Measurements from ENCODE around the gene TSPAN5. TPM values are rescaled to one million over a fixed set of nuclear protein-coding genes. Genes with fewer than 3 reads are reported as not detected.

TSPAN5 gene
- total RNA-seq, 2 experiments from 2014 or later: 1.8 to 2.8 TPM

DNA sequence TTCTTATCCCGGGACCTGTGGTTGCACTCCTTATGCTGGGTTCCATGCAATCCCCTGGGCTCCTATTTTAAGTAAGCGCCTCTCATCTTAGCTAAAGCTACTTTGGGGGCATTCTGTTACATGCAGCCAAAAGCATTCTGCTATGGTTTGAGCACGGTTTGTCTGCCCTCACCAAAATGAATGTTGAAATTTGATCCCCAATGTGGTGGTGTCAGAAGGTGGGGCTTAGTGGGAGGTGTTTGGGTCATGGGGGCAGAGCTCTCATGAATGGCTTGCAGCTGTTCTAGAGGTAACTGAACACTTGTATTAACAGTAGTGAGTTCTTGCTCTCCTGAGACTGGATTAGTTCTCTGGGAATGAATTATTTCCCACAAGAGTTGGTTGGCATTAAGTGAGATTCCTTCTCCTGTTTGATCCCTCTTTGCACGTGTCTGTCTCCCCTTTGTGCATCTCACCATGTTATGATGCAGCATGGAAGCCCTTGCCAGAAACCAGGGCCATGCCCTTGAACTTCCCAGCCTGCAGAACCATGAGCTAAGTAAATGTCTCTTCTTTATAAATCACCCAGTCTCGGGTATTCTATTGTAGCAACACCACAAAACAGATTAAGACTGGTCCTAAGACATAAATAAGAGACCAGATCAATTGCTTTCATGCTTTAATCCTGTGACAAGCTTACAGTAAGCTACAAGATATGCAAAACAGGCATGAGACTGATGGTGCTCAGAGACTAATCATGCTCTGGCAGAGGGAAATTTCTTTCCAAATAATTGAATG lies 141.8 kb downstream of the TSPAN5 start:
- Histone ChIP-seq H3K27ac (ENCODE audit: low read depth in 1 of 2, low read length in 2 of 2) (no peak overlapping the region), H3K36me3 (ENCODE audit: insufficient read depth, low read length) (no peaks in the 10 kb centered on the region), H3K4me1 (ENCODE audit: insufficient read depth, low read length) (peaks cover 18% of the 10 kb centered on the region), H3K4me3 (ENCODE audit: low read length) (no peak overlapping the region), H3K27me3 (ENCODE audit: control insufficient read depth in 1 of 2, insufficient read depth in 2 of 2, low read length in 2 of 2) (no peaks in the 10 kb centered on the region), H3K9me3 (ENCODE audit: control insufficient read depth in 1 of 2, insufficient read depth in 1 of 2, low read length in 2 of 2) (no peaks in the 10 kb centered on the region)
- intact Hi-C loops (cut with DNase I, micrococcal nuclease): no loop called here
- Mint-ChIP-seq H3K4me1 (ENCODE audit: low read depth) (peaks cover 37% of the 10 kb centered on the region), H3K27ac (no peak overlapping the region), H3K4me3 (no peak overlapping the region), H3K27me3 (no peaks in the 10 kb centered on the region), H3K36me3 (ENCODE audit: low read depth) (no peaks in the 10 kb centered on the region), H3K9me3 (no peaks in the 10 kb centered on the region)
- ATAC-seq (ENCODE audit: poor library complexity): no peak
- TF ChIP-seq, protein P1, sequence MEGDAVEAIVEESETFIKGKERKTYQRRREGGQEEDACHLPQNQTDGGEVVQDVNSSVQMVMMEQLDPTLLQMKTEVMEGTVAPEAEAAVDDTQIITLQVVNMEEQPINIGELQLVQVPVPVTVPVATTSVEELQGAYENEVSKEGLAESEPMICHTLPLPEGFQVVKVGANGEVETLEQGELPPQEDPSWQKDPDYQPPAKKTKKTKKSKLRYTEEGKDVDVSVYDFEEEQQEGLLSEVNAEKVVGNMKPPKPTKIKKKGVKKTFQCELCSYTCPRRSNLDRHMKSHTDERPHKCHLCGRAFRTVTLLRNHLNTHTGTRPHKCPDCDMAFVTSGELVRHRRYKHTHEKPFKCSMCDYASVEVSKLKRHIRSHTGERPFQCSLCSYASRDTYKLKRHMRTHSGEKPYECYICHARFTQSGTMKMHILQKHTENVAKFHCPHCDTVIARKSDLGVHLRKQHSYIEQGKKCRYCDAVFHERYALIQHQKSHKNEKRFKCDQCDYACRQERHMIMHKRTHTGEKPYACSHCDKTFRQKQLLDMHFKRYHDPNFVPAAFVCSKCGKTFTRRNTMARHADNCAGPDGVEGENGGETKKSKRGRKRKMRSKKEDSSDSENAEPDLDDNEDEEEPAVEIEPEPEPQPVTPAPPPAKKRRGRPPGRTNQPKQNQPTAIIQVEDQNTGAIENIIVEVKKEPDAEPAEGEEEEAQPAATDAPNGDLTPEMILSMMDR (IDR thresholded peaks at IDR 0.05): no peak
- ChIA-PET CTCF (no interaction called here), POLR2A (no interaction called here)
- DNase-seq: no peak

DNA sequence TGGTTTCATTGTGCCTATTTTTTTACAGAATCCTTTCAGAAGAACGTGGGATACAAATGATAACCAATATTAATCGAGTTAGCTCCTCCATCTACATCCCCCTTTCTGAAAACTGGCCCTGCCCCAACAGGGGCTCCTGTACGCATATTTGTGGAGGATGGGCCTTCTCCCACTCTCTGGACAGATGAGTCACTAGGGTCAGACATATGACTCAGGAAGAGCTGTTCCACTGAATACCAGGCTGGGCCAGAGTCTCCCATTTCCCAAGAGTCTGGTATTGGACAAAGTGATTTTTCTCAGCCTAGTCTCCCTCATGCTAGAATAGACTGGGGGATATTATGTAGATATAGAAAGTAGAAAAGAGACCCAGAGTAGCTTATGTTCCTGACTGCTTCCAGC lies 142.4 kb downstream of the TSPAN5 start:
- Histone ChIP-seq H3K4me3 (ENCODE audit: low read length) (no peak overlapping the region), H3K27me3 (ENCODE audit: control insufficient read depth in 1 of 2, insufficient read depth in 2 of 2, low read length in 2 of 2) (no peaks in the 10 kb centered on the region), H3K36me3 (ENCODE audit: insufficient read depth, low read length) (no peaks in the 10 kb centered on the region), H3K4me1 (ENCODE audit: insufficient read depth, low read length) (peaks cover 18% of the 10 kb centered on the region), H3K27ac (ENCODE audit: low read depth in 1 of 2, low read length in 2 of 2) (no peak overlapping the region), H3K9me3 (ENCODE audit: control insufficient read depth in 1 of 2, insufficient read depth in 1 of 2, low read length in 2 of 2) (no peaks in the 10 kb centered on the region)
- no peak for ATAC-seq (ENCODE audit: poor library complexity)
- Mint-ChIP-seq H3K27me3 (no peaks in the 10 kb centered on the region), H3K9me3 (no peaks in the 10 kb centered on the region), H3K4me3 (no peak overlapping the region), H3K27ac (no peak overlapping the region), H3K4me1 (ENCODE audit: low read depth) (peaks cover 36% of the 10 kb centered on the region), H3K36me3 (ENCODE audit: low read depth) (no peaks in the 10 kb centered on the region)
- ChIA-PET POLR2A (no interaction called here), CTCF (no interaction called here)
- DNase-seq: no peak
- intact Hi-C loops (cut with DNase I, micrococcal nuclease): no loop called here
- TF ChIP-seq, protein P1 (IDR thresholded peaks at IDR 0.05): no peak

DNA sequence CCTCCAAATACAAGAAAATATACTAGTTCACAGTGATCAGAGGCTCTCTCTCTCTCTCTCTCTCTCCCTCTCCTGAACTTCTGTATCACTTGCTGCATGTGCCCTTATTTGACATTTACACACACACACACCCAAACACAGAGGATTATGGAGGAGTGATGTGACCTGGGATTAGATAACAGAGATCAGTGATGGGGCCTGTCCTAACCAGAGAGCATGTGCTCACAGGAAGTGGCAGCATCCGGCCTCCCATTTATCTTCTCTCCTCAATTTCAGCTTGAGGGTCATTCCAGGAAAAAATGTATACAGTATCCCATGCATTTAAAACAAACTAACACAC lies 143.0 kb downstream of the TSPAN5 start:
- Histone ChIP-seq H3K4me1 (ENCODE audit: insufficient read depth, low read length) (peaks cover 21% of the 10 kb centered on the region), H3K36me3 (ENCODE audit: insufficient read depth, low read length) (no peaks in the 10 kb centered on the region), H3K4me3 (ENCODE audit: low read length) (no peak overlapping the region), H3K27ac (ENCODE audit: low read depth in 1 of 2, low read length in 2 of 2) (no peak overlapping the region), H3K27me3 (ENCODE audit: control insufficient read depth in 1 of 2, insufficient read depth in 2 of 2, low read length in 2 of 2) (no peaks in the 10 kb centered on the region), H3K9me3 (ENCODE audit: control insufficient read depth in 1 of 2, insufficient read depth in 1 of 2, low read length in 2 of 2) (no peaks in the 10 kb centered on the region)
- Mint-ChIP-seq H3K36me3 (ENCODE audit: low read depth) (no peaks in the 10 kb centered on the region), H3K27me3 (no peaks in the 10 kb centered on the region), H3K27ac (no peak overlapping the region), H3K9me3 (no peaks in the 10 kb centered on the region), H3K4me3 (no peak overlapping the region), H3K4me1 (ENCODE audit: low read depth) (peaks cover 41% of the 10 kb centered on the region)
- ATAC-seq (ENCODE audit: poor library complexity): no peak
- intact Hi-C loops (cut with DNase I, micrococcal nuclease): no loop called here
- TF ChIP-seq, protein P1 (IDR thresholded peaks at IDR 0.05): no peak
- ChIA-PET POLR2A (interaction anchor here (0.7 kb wide), 1 partner anchor 143 kb away, joined by 3 read pairs; the partner anchor contains the start of gene TSPAN5), CTCF (no interaction called here)
- no peak for DNase-seq
